ENCODE data around the gene GPRC5A. TPM values are rescaled to one million over a fixed set of nuclear protein-coding genes. Genes with fewer than 3 reads are reported as not detected.

The GPRC5A gene
- total RNA-seq, 4 donors from 2014 or later: 2.1 to 12.3 (median 4.3) TPM

DNA sequence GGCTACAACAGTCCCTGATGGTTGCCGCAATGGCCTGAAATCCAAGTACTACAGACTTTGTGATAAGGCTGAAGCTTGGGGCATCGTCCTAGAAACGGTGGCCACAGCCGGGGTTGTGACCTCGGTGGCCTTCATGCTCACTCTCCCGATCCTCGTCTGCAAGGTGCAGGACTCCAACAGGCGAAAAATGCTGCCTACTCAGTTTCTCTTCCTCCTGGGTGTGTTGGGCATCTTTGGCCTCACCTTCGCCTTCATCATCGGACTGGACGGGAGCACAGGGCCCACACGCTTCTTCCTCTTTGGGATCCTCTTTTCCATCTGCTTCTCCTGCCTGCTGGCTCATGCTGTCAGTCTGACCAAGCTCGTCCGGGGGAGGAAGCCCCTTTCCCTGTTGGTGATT lies 16.9 kb downstream of the GPRC5A start:
- 88 to 92% methylated on average over 14 of the region's 14 CpGs for WGBS, 2 donors
- no peak for DNase-seq (ENCODE audit: low spot score in 2 of 2)
- H3K4me1 ChIP-seq: peaks cover 0 to 12% (median 4%) of the 10 kb centered on the region in 4 donors

DNA sequence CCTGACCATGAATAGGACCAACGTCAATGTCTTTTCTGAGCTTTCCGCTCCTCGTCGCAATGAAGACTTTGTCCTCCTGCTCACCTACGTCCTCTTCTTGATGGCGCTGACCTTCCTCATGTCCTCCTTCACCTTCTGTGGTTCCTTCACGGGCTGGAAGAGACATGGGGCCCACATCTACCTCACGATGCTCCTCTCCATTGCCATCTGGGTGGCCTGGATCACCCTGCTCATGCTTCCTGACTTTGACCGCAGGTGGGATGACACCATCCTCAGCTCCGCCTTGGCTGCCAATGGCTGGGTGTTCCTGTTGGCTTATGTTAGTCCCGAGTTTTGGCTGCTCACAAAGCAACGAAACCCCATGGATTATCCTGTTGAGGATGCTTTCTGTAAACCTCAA lies 17.3 kb downstream of the GPRC5A start:
- DNase-seq (ENCODE audit: low spot score in 2 of 2): no peak
- Histone ChIP-seq H3K4me3 (no peak overlapping the region), H3K36me3 (no peaks in the 10 kb centered on the region), H3K27ac (no peak overlapping the region), H3K27me3 (no peaks in the 10 kb centered on the region), H3K9me3 (no peaks in the 10 kb centered on the region), H3K4me1 (peaks cover 0 to 12% (median 4%) of the 10 kb centered on the region in 4 donors)
- no peak for TF ChIP-seq EP300 (IDR thresholded peaks at IDR 0.05)
- no peak for TF ChIP-seq POLR2A (IDR thresholded peaks at IDR 0.05)
- TF ChIP-seq, protein P1, sequence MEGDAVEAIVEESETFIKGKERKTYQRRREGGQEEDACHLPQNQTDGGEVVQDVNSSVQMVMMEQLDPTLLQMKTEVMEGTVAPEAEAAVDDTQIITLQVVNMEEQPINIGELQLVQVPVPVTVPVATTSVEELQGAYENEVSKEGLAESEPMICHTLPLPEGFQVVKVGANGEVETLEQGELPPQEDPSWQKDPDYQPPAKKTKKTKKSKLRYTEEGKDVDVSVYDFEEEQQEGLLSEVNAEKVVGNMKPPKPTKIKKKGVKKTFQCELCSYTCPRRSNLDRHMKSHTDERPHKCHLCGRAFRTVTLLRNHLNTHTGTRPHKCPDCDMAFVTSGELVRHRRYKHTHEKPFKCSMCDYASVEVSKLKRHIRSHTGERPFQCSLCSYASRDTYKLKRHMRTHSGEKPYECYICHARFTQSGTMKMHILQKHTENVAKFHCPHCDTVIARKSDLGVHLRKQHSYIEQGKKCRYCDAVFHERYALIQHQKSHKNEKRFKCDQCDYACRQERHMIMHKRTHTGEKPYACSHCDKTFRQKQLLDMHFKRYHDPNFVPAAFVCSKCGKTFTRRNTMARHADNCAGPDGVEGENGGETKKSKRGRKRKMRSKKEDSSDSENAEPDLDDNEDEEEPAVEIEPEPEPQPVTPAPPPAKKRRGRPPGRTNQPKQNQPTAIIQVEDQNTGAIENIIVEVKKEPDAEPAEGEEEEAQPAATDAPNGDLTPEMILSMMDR (IDR thresholded peaks at IDR 0.05): no peak
- WGBS, 2 donors: 90 to 95% methylated on average over 12 of the region's 12 CpGs

More for the DNA sequence above, 16.9 kb downstream of the GPRC5A start:
- TF ChIP-seq, protein P1 (IDR thresholded peaks at IDR 0.05): no peak
- TF ChIP-seq EP300 (IDR thresholded peaks at IDR 0.05): no peak
- TF ChIP-seq POLR2A (IDR thresholded peaks at IDR 0.05): no peak
- Histone ChIP-seq H3K9me3 (no peaks in the 10 kb centered on the region), H3K4me3 (no peak overlapping the region), H3K27me3 (no peaks in the 10 kb centered on the region), H3K27ac (no peak overlapping the region), H3K36me3 (no peaks in the 10 kb centered on the region)

DNA sequence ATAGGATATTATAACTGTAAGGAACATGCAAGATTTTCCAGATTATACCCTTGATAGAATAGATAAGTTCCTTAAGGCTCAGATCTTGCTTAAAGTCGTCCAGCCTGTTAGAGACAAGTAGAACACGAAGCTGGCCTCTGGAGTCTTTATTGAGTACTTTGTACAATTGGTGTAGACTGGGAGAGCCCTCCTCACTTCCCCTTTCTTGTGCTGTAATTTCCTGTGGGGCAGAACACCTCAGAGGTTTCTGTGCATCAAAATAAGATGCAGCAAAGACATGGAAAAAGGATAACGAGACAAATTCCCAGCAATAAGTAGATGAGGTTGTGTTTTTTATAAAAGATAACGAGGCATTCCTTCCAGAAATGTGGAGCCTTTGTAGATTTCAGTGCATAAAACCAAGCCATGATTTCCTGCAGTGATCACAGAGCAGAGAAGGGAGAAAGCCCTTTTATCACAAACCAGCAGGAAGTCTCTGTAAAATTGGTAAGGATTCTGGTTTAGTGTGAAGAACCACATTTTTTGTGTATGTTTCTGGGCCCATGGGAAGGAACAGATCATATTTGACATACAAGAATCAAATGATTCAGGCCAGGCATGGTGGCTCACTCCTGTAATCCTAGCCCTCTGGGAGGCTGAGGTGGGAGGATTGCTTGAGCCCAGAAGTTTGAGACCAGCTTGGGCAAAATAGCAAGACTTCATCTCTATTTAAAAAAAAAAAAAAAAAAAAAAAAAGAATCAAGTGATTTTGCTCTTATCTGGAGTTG lies 18.0 kb downstream of the GPRC5A start:
- no peak overlapping the region for H3K4me3 ChIP-seq
- H3K36me3 ChIP-seq: no peaks in the 10 kb centered on the region
- no peaks in the 10 kb centered on the region for H3K9me3 ChIP-seq
- TF ChIP-seq, protein P1 (IDR thresholded peaks at IDR 0.05): no peak
- TF ChIP-seq EP300 (IDR thresholded peaks at IDR 0.05): no peak
- no peak for TF ChIP-seq POLR2A (IDR thresholded peaks at IDR 0.05)
- H3K4me1 ChIP-seq: peaks cover 0 to 12% (median 4%) of the 10 kb centered on the region in 4 donors
- no peaks in the 10 kb centered on the region for H3K27me3 ChIP-seq
- H3K27ac ChIP-seq: peak overlapping the region in 2 of 4 donors; percentile 36 to 51
- DNase-seq (ENCODE audit: low spot score in 2 of 2): no peak
- 63 to 69% methylated on average over 4 of the region's 4 CpGs for WGBS, 2 donors

DNA sequence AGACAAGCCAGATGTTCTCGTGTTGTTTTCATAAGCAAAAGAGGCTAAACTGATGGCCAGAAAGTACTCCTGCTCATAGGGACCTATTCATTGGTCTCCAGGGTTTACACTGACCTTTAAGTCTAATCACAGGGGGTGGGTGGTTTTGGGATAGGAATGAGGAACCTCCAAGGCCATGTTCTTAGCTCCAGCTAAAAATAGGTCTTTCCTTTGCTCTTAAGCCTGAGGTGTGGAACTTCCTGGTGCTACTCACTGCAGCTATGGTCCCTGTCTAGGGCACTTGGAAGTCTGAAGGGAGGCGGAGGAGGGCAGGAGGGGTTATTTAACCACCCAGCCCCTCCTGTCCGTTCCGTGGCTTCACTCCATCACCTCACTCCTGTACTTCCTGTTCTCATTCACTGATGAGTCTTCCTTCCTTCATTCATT lies 18.6 kb downstream of the GPRC5A start:
- Histone ChIP-seq H3K9me3 (no peaks in the 10 kb centered on the region), H3K4me3 (no peak overlapping the region), H3K27ac (peak overlapping the region in 2 of 4 donors; percentile 36 to 51), H3K36me3 (no peaks in the 10 kb centered on the region), H3K27me3 (no peaks in the 10 kb centered on the region), H3K4me1 (peaks cover 0 to 12% (median 4%) of the 10 kb centered on the region in 4 donors)
- no peak for TF ChIP-seq EP300 (IDR thresholded peaks at IDR 0.05)
- TF ChIP-seq POLR2A (IDR thresholded peaks at IDR 0.05): no peak
- TF ChIP-seq, protein P1 (IDR thresholded peaks at IDR 0.05): no peak
- no peak for DNase-seq (ENCODE audit: low spot score in 2 of 2)
- 43 to 53% methylated on average over 4 of the region's 4 CpGs for WGBS, 2 donors

DNA sequence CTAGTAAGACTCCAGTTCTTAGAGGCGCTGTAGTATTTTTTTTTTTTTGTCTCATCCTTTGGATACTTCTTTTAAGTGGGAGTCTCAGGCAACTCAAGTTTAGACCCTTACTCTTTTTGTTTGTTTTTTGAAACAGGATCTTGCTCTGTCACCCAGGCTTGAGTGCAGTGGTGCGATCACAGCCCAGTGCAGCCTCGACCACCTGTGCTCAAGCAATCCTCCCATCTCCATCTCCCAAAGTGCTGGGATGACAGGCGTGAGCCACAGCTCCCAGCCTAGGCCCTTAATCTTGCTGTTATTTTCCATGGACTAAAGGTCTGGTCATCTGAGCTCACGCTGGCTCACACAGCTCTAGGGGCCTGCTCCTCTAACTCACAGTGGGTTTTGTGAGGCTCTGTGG lies 21.3 kb downstream of the GPRC5A start:
- Histone ChIP-seq H3K4me1 (peaks cover 0 to 29% (median 12%) of the 10 kb centered on the region in 4 donors), H3K27ac (no peak overlapping the region), H3K27me3 (no peaks in the 10 kb centered on the region), H3K36me3 (no peaks in the 10 kb centered on the region), H3K4me3 (no peak overlapping the region), H3K9me3 (no peaks in the 10 kb centered on the region)
- TF ChIP-seq POLR2A (IDR thresholded peaks at IDR 0.05): no peak
- WGBS, 2 donors: 92 to 93% methylated on average over 5 of the region's 5 CpGs
- no peak for DNase-seq (ENCODE audit: low spot score in 2 of 2)

All from tibial nerve (tissue), 4 donors.